ENCODE measurements around the gene COBL.

The COBL gene

GRCh38 chr7:51316666-51317581 is at the start of gene COBL:
Gene COBL, minus strand, starts transcription at chr7:51316809. Its CDS starts 176 bp downstream, at chr7:51316633.
- Histone ChIP-seq H3K27me3 (ENCODE audit: control insufficient read depth, insufficient read depth, low read length) (peaks cover 60% of the 10 kb centered on the region), H3K4me1 (ENCODE audit: control insufficient read depth, low read depth, low read length) (peaks cover 27% of the 10 kb centered on the region), H3K9ac (ENCODE audit: low read length) (peak within 1 kb of the TSS; percentile 62), H3K9me3 (ENCODE audit: control insufficient read depth, low read depth, low read length) (no peaks in the 10 kb centered on the region), H3K27ac (ENCODE audit: low read length) (no peak within 1 kb of the TSS), H3K4me3 (ENCODE audit: low read length) (peak within 1 kb of the TSS; percentile 90), H3K36me3 (ENCODE audit: control insufficient read depth, low read depth, low read length) (no peaks in the 10 kb centered on the region)

GRCh38 chr7:51366172-51366728 is 49.6 kb upstream of the COBL start:
- no peaks in the 10 kb centered on the region for H3K27me3 ChIP-seq (ENCODE audit: control insufficient read depth, insufficient read depth, low read length)
- H3K27ac ChIP-seq (ENCODE audit: low read length) = no peak overlapping the region
- peaks cover 7% of the 10 kb centered on the region for H3K4me1 ChIP-seq (ENCODE audit: control insufficient read depth, low read depth, low read length)
- H3K9ac ChIP-seq (ENCODE audit: low read length) = no peak overlapping the region
- no peak overlapping the region for H3K4me3 ChIP-seq (ENCODE audit: low read length)
- no peaks in the 10 kb centered on the region for H3K9me3 ChIP-seq (ENCODE audit: control insufficient read depth, low read depth, low read length)
- H3K36me3 ChIP-seq (ENCODE audit: control insufficient read depth, low read depth, low read length) = no peaks in the 10 kb centered on the region

GRCh38 chr7:51357821-51358220 is 41.2 kb upstream of the COBL start:
- Histone ChIP-seq H3K27me3 (ENCODE audit: control insufficient read depth, insufficient read depth, low read length) (no peaks in the 10 kb centered on the region), H3K9ac (ENCODE audit: low read length) (no peak overlapping the region), H3K9me3 (ENCODE audit: control insufficient read depth, low read depth, low read length) (no peaks in the 10 kb centered on the region), H3K27ac (ENCODE audit: low read length) (no peak overlapping the region), H3K4me3 (ENCODE audit: low read length) (no peak overlapping the region), H3K4me1 (ENCODE audit: control insufficient read depth, low read depth, low read length) (peaks cover 3% of the 10 kb centered on the region), H3K36me3 (ENCODE audit: control insufficient read depth, low read depth, low read length) (no peaks in the 10 kb centered on the region)

- peaks cover 3% of the 10 kb centered on the region for H3K4me1 ChIP-seq (ENCODE audit: control insufficient read depth, low read depth, low read length)
- H3K36me3 ChIP-seq (ENCODE audit: control insufficient read depth, low read depth, low read length) = no peaks in the 10 kb centered on the region
- H3K9ac ChIP-seq (ENCODE audit: low read length) = no peak overlapping the region
- no peak overlapping the region for H3K4me3 ChIP-seq (ENCODE audit: low read length)
- H3K27me3 ChIP-seq (ENCODE audit: control insufficient read depth, insufficient read depth, low read length) = no peaks in the 10 kb centered on the region
- H3K27ac ChIP-seq (ENCODE audit: low read length) = no peak overlapping the region
- no peaks in the 10 kb centered on the region for H3K9me3 ChIP-seq (ENCODE audit: control insufficient read depth, low read depth, low read length)
Measured at GRCh38 chr7:51356849-51357516, 40.4 kb upstream of the COBL start.

- H3K4me3 ChIP-seq (ENCODE audit: low read length) = no peak overlapping the region
- no peak overlapping the region for H3K27ac ChIP-seq (ENCODE audit: low read length)
- no peak overlapping the region for H3K9ac ChIP-seq (ENCODE audit: low read length)
- no peaks in the 10 kb centered on the region for H3K9me3 ChIP-seq (ENCODE audit: control insufficient read depth, low read depth, low read length)
- no peaks in the 10 kb centered on the region for H3K27me3 ChIP-seq (ENCODE audit: control insufficient read depth, insufficient read depth, low read length)
- H3K36me3 ChIP-seq (ENCODE audit: control insufficient read depth, low read depth, low read length) = no peaks in the 10 kb centered on the region
- peaks cover 8% of the 10 kb centered on the region for H3K4me1 ChIP-seq (ENCODE audit: control insufficient read depth, low read depth, low read length)
Measured at GRCh38 chr7:51354897-51355296, 38.3 kb upstream of the COBL start.

- Histone ChIP-seq H3K27me3 (ENCODE audit: control insufficient read depth, insufficient read depth, low read length) (no peaks in the 10 kb centered on the region), H3K27ac (ENCODE audit: low read length) (no peak overlapping the region), H3K9ac (ENCODE audit: low read length) (no peak overlapping the region), H3K4me3 (ENCODE audit: low read length) (no peak overlapping the region), H3K4me1 (ENCODE audit: control insufficient read depth, low read depth, low read length) (peaks cover 8% of the 10 kb centered on the region), H3K36me3 (ENCODE audit: control insufficient read depth, low read depth, low read length) (no peaks in the 10 kb centered on the region), H3K9me3 (ENCODE audit: control insufficient read depth, low read depth, low read length) (no peaks in the 10 kb centered on the region)
Measured at GRCh38 chr7:51354434-51354833, 37.8 kb upstream of the COBL start.

GRCh38 chr7:51352174-51353100 is 35.8 kb upstream of the COBL start:
- H3K4me1 ChIP-seq (ENCODE audit: control insufficient read depth, low read depth, low read length) = peaks cover 8% of the 10 kb centered on the region
- H3K4me3 ChIP-seq (ENCODE audit: low read length) = no peak overlapping the region
- no peaks in the 10 kb centered on the region for H3K36me3 ChIP-seq (ENCODE audit: control insufficient read depth, low read depth, low read length)
- no peak overlapping the region for H3K27ac ChIP-seq (ENCODE audit: low read length)
- H3K27me3 ChIP-seq (ENCODE audit: control insufficient read depth, insufficient read depth, low read length) = no peaks in the 10 kb centered on the region
- no peaks in the 10 kb centered on the region for H3K9me3 ChIP-seq (ENCODE audit: control insufficient read depth, low read depth, low read length)
- no peak overlapping the region for H3K9ac ChIP-seq (ENCODE audit: low read length)

- H3K27me3 ChIP-seq (ENCODE audit: control insufficient read depth, insufficient read depth, low read length) = no peaks in the 10 kb centered on the region
- no peaks in the 10 kb centered on the region for H3K36me3 ChIP-seq (ENCODE audit: control insufficient read depth, low read depth, low read length)
- H3K4me3 ChIP-seq (ENCODE audit: low read length) = no peak overlapping the region
- no peak overlapping the region for H3K27ac ChIP-seq (ENCODE audit: low read length)
- no peaks in the 10 kb centered on the region for H3K9me3 ChIP-seq (ENCODE audit: control insufficient read depth, low read depth, low read length)
- no peak overlapping the region for H3K9ac ChIP-seq (ENCODE audit: low read length)
- peaks cover 7% of the 10 kb centered on the region for H3K4me1 ChIP-seq (ENCODE audit: control insufficient read depth, low read depth, low read length)
Measured at GRCh38 chr7:51351661-51352060, 35.1 kb upstream of the COBL start.

- H3K4me3 ChIP-seq (ENCODE audit: low read length) = no peak overlapping the region
- no peaks in the 10 kb centered on the region for H3K27me3 ChIP-seq (ENCODE audit: control insufficient read depth, insufficient read depth, low read length)
- no peaks in the 10 kb centered on the region for H3K9me3 ChIP-seq (ENCODE audit: control insufficient read depth, low read depth, low read length)
- H3K27ac ChIP-seq (ENCODE audit: low read length) = no peak overlapping the region
- no peaks in the 10 kb centered on the region for H3K36me3 ChIP-seq (ENCODE audit: control insufficient read depth, low read depth, low read length)
- no peak overlapping the region for H3K9ac ChIP-seq (ENCODE audit: low read length)
- H3K4me1 ChIP-seq (ENCODE audit: control insufficient read depth, low read depth, low read length) = peaks cover 5% of the 10 kb centered on the region
Measured at GRCh38 chr7:51350546-51350896, 33.9 kb upstream of the COBL start.

- Histone ChIP-seq H3K9ac (ENCODE audit: low read length) (no peak overlapping the region), H3K4me1 (ENCODE audit: control insufficient read depth, low read depth, low read length) (peaks cover 5% of the 10 kb centered on the region), H3K4me3 (ENCODE audit: low read length) (no peak overlapping the region), H3K36me3 (ENCODE audit: control insufficient read depth, low read depth, low read length) (no peaks in the 10 kb centered on the region), H3K27ac (ENCODE audit: low read length) (no peak overlapping the region), H3K27me3 (ENCODE audit: control insufficient read depth, insufficient read depth, low read length) (no peaks in the 10 kb centered on the region), H3K9me3 (ENCODE audit: control insufficient read depth, low read depth, low read length) (no peaks in the 10 kb centered on the region)
Measured at GRCh38 chr7:51349820-51350545, 33.4 kb upstream of the COBL start.

All from iPS-18a (cell line).